DOHH2 (cell line): ENCODE results near the gene MTCH2.

ENCODE experiments used
- EZH2phosphoT487 ChIP-seq: fragments of 200-600 bp; sonication (generic); IDR thresholded peaks from 2 replicates; pipeline ENCODE4 v1.6.1; 2017; ENCODE audit warnings: borderline replicate concordance, mild to moderate bottlenecking, antibody characterized with exemption, low read length, moderate library complexity, mixed read lengths
- TF ChIP-seq, protein P1 (sequence below): fragments of 200-600 bp; sonication (generic); IDR thresholded peaks from one replicate; pipeline ENCODE4 v1.5.1; 2014; ENCODE audit warnings: antibody characterized with exemption, mild to moderate bottlenecking, low read depth, low read length; ENCODE audit not compliant: poor library complexity, severe bottlenecking

DNA sequence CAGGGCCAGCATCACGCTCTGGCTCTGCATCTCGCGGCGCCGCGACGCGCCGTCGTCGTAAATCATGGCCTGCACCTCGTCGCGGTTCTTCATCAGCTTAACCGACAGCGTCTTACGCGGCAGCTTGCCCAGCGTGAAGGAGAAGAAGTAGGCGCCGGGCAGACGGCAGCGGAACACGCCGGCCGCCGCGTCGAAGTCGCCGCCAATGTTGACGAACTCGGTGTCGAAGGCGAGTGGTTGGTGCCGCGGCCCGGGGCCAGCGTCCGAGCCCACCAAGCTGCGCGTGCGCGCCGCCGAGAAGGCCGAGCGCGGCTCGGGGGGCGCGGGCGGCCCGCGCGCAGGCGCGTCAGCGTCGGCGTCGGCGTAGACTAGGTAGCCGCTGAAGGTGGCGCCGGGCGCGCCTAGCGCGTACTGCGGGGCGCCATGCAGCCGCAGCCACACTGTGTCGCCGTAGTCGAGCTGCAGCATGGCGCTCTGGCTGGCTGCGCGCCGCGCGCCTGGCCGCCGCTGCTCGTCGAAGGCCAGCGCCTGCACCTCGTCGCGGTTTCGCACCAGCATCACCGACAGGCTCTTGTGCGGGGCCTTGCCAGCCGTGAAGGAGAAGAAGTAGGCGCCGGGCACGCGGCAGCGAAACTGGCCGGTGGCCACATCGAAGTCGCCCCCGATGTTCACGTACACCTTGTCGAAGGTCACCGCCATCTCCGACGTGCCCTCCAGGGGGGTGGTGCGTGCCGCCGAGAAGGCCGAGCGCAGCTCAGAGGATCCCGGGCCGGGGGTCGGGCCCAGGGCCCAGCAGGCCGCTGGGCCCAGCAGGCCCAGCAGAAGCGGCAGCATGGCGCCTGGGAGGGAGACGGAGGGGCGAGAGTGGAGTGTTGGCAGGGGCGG, 52.1 kb downstream of the MTCH2 start:
- TF ChIP-seq, protein P1, sequence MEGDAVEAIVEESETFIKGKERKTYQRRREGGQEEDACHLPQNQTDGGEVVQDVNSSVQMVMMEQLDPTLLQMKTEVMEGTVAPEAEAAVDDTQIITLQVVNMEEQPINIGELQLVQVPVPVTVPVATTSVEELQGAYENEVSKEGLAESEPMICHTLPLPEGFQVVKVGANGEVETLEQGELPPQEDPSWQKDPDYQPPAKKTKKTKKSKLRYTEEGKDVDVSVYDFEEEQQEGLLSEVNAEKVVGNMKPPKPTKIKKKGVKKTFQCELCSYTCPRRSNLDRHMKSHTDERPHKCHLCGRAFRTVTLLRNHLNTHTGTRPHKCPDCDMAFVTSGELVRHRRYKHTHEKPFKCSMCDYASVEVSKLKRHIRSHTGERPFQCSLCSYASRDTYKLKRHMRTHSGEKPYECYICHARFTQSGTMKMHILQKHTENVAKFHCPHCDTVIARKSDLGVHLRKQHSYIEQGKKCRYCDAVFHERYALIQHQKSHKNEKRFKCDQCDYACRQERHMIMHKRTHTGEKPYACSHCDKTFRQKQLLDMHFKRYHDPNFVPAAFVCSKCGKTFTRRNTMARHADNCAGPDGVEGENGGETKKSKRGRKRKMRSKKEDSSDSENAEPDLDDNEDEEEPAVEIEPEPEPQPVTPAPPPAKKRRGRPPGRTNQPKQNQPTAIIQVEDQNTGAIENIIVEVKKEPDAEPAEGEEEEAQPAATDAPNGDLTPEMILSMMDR: no peak
- TF ChIP-seq EZH2phosphoT487: no peak
